Astrocyte of the hippocampus (primary cell): ENCODE measurements around the gene OR56B1.
"Not testable (repeated sequence)": the region's sequence is repeated elsewhere in the genome, so short reads cannot be mapped to it uniquely, and the experiment has no call there.

Source experiments
- DNase-seq: peaks from one replicate; pipeline ENCODE4 v3.0.0; 2011; ENCODE audit warnings: low read depth, low spot score

Gene OR56B1, protein sequence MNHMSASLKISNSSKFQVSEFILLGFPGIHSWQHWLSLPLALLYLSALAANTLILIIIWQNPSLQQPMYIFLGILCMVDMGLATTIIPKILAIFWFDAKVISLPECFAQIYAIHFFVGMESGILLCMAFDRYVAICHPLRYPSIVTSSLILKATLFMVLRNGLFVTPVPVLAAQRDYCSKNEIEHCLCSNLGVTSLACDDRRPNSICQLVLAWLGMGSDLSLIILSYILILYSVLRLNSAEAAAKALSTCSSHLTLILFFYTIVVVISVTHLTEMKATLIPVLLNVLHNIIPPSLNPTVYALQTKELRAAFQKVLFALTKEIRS

GRCh38 chr11:5736396-5736795 is at the start of gene OR56B1:
Gene OR56B1 (plus strand): TSS chr11:5736448. CDS start chr11:5736517, 69 bp downstream.
- DNase-seq = no peak

- DNase-seq = no peak
These were observed 47.8 kb upstream of the OR56B1 start for GRCh38 chr11:5688482-5688881.

DNA sequence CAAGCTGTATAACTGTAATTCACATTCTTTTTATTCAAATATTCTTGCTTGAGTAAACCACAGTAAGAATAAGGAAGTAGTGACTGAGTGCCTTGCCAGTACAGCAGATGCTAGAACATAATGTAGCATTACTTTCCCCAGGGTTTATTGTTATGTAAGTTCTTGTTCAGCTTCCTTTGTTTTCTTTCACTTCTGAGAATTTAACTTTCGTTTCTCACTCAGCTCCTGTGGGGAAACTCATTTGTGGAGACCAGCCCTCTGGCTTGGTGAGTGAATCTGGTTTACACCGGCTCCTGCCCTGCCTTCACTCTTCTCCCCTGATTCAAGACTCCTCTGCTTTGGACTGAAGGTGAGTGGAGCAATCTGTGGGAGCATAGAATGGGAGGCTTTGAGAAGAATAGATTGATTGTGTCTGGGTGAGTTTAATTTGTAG is 46.7 kb upstream of the OR56B1 start, which contains the start of gene TRIM22:
TRIM22 (plus strand) TSS at position 240 of the 433 bp plus-strand sequence. CDS start 6,443 bp downstream, outside the sequence.
- DNase-seq = peak; percentile 82

- peak; percentile 45 for DNase-seq
These were observed 46.0 kb upstream of the OR56B1 start for GRCh38 chr11:5690216-5690615.

DNA sequence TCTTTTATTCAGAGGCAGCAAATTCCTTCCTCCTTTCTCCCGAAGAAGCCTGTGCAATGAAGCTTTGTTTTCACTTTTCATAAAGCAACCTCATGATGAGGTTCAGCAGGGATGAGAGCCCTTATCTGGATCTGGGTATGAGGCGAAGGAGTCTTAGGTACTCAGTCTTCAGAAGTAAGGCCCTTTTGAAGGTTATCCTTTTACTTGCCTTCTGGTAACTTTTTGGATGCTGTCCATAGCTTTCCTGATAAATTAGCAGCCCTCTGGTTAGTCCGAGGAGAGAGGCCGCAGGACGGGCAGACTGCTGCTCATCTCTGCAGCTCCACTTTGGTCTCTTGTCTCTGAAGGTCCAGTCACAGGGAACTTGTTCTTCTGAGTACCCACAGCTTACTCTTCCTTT is 45.5 kb upstream of the OR56B1 start:
- peak; percentile 48 for DNase-seq

DNA sequence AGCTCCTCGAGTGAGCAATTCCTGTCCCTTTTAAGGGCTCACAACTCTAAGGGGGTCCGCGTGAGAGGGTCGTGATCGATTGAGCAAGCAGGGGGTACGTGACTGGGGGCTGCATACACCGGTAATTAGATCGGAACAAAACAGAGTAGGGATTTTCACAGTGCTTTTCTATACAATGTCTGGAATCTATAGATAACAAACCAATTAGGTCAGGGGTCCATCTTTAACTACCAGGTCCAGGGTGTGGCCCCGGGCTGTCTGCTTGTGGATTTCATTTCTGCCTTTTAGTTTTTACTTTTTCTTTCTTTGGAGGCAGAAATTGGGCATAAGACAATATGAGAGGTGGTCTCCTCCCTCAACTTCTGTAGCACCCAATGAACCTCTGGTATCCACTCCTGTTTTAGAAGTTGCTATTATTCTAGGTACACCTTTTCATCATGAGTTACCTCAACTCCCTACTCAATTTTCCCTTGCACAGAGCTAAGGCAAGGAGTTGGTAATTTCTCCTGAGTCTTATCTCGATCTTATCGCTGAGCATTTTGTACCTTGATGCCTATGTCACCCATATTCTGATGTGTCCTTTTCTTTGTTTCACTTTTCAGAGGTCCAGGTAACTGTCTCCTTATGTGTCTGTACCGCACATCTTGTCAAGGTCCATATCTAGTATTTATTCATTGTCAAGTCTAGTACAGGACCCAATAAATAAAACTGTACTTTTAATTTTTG is 44.8 kb upstream of the OR56B1 start:
- not testable (repeated sequence) for DNase-seq

DNA sequence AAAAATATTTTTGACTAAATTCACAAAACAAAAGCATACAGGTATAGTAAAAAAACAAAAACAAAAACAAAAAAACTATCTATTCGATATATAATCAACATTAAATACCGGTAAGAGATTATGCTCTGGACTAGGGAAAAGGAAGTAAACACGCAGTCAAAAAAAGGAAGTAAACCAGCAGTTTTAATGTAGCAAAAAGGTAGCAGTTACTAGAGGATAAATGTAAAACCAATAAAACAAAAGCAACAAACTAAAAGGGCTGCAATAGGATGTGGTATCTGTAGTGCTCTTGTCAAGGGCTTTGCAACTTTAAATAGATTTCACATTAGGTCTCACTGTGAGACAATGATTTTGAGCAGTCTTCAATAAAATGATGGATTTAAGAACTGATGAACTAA is 44.3 kb upstream of the OR56B1 start:
- no peak for DNase-seq

DNA sequence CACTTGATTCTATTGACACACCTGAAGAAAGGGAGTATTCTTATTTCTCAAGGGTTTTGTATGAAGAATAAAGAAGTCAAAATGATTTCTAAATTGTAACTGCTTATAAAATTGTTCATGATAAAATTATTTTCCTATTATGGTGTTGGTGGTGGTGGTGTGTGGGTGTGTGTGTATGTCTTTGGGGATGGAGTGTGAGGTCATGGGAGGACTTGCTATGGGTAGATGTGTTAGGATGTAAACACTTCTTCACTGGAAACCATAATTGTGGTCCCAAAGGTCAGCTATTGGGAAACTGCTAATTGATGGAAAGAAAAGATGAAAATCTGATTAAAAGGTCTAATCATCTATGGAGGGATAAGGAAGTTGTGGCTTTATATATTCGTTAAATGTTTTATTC is 41.6 kb upstream of the OR56B1 start:
- DNase-seq = no peak

DNA sequence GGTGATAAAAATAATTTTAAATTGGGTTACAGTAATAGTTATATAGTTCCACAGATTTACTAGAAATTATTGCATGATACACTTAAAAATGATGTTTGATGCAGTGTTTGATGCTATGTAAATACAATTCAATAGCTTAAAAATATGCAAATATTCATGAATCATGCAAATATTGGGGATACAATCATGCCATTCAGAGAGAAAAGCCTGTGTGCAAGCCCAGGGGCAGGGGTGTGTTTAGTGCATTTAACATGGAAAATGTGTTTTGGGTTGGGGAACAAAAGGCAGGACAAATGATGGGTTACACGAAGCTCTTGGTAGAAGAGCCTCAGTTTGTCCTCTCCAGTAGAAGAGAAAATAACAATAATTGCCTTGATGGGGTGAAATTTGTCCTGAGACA is 40.7 kb upstream of the OR56B1 start:
- no peak for DNase-seq

GRCh38 chr11:5696210-5696609 is 40.0 kb upstream of the OR56B1 start:
- no peak for DNase-seq

GRCh38 chr11:5698281-5698680 is 38.0 kb upstream of the OR56B1 start:
- DNase-seq = no peak

- no peak for DNase-seq
These were observed 35.7 kb upstream of the OR56B1 start for GRCh38 chr11:5700421-5701054.

GRCh38 chr11:5701055-5701577 is 35.1 kb upstream of the OR56B1 start:
- DNase-seq = no peak

DNA sequence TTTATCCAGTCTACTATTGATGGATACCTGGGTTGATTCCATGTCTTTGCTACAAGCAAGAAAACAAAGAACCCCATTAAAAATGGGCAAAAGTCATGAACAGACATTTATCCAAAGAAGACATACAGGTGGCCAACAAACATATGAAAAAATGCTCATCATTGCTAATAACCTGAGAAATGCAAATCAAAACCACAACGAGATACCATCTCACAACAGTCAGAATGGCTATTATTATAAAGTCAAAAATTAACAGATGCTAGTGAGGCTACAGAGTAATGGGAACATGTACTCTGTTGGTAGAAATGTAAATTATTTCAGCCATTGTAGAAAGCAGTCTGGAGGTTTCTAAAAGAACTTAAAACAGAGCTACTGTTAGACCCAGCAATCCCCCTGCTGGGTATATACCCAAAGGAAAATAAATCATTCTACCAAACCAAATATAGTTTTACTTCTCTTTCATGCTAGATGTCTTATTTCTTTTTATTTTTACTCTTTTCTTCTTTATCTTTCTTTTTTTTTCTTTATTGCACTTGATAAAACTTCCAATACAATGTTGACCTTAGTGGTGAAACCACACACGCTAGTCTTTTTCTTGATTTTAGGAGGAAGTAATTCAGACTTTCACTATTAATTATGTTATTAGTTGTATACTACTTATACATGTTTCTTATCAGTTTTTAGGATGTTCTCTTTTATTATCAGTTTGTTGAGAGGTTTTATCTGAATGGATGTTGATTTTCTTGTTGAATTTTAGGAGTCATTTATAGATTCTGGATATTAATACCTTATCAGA is 32.3 kb upstream of the OR56B1 start:
- DNase-seq = no peak

GRCh38 chr11:5705688-5706087 is 30.6 kb upstream of the OR56B1 start:
- no peak for DNase-seq

DNA sequence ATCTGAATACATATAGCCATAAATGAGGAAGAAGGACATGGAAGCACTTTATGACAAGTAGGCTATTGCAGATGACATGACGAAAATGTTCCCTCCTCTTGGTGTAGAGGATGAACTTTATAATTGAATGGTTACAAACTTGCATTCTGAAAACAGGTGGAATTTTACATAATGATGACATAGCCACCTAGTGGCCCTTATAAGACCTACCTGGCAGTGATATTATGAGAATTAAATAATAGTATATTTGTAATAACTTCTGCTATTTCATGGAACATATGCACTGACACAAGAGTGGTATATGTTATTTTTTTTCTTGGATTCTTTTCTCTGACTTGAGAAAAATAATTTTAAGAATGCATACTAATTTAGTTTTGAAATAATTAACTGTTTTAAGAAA is 23.7 kb upstream of the OR56B1 start:
- DNase-seq = no peak

- peak; percentile 44 for DNase-seq
These were observed 22.6 kb upstream of the OR56B1 start for GRCh38 chr11:5713695-5714094.

GRCh38 chr11:5716518-5716917 is 19.7 kb upstream of the OR56B1 start:
- DNase-seq = not testable (repeated sequence)

DNA sequence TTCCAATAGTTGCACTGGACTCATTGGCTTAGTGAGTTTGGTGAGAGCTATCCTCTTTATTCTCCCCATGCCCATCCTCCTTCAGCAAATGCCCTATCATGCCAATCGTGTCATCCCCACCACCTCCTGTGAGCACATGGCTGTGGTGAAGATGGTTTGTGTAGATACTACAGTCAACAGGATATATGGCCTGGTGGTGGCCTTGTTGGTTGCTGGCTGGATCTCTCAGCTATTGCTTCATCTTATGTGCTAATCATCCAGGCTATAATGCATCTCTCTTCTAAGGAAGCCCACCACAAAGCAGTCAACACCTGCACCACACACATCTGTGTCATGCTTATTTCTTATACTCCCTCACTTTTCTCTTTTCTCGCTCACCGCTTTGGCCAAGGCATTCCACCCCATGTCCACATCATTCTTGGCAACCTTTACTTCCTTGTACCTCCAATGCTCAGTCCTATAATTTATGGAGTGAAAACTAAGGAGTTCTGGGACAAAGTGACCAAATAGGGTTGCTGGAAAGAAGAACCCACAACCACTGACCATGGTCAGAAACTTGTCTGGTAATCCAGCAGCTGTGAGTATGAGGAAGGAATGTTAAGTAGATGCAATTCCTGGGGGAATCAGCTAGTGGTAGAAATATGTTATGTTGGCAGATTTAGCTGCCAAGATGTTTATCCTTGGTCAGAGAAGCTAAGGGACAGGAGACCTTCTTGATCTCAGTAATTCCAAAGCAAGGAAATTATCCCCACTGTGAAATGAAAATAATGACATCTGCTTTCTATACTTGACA is 16.3 kb upstream of the OR56B1 start:
- peak; percentile 27 for DNase-seq

DNA sequence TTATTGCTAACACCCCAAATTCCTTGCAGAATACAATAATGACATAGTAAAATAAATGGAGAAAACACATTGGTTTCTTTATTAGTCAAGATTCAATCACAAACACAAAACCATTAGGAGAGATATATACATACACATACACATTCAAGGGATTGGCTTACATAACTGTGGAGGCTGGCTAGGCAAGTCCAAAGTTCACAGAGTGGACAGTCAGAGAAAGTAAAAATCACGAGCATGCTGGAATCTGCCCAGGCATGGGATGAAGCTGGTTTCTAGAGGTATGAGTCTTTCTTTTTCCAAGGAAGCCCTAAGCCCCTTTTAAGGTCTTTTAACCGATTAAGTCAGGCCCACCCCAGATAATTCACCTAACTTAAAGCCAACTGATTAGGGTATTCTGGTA is 13.6 kb upstream of the OR56B1 start:
- DNase-seq = no peak

GRCh38 chr11:5726351-5726750 is 9.9 kb upstream of the OR56B1 start:
- no peak for DNase-seq
